ENCODE results near the gene NAA80.
"Not testable (repeated sequence)": the region's sequence is repeated elsewhere in the genome, so short reads cannot be mapped to it uniquely, and the experiment has no call there.

NAA80 gene

DNA sequence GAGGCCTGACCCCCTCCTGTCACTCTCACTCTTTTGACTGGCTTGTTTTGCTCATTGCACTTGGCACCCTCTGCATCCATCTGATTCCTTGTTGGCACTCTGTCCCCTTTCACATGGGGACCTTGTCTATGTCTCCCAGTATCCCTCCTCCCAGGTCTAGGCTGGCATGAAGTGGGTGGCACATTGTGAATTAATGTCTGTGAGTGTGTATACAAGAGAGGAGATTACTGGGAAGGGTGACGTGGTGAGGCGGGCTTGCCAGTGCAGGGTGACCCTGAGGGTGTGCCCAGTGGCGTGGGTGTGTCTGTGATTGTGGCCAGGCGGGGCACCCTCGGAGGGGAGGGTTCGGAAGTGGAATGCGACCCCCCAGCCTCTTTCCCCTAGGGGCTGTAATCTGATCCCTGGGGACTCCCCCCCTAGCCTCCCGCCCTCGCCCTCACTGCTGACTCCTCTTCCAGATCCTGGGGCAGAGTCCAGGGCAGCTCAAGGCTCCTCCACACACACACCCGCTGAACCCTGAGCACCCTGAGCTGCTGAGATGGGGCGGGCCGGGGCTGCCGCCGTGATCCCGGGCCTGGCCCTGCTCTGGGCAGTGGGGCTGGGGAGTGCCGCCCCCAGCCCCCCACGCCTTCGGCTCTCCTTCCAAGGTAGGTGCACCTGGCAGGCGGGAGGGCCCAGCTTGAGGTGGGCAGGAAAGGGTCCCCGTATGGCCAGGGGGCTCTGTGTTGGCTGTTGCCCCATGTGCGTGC, 30.3 kb downstream of the NAA80 start, which contains the start of gene SEMA3B:
TSS of gene SEMA3B (plus strand) at position 445 of the 749 bp plus-strand sequence. CDS start at position 539, 94 bp downstream.
- DNase-seq, result no peak

DNA sequence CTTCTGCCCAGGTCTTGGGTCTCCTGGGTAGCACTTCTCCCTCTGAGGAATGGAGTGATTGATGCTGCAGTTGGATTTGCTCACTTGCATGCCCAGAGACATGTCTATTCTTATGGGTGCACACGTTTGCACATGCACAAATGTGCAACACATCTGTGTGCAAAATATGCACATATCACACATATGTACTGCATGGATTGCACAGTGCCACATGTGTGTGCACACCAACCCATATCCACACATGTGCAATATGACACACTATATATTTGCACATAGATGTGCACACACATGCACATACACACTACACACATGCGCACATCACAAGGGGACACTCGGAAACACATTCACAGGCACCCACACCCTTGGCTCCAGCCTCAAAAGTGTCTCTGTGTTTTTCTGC, 30.9 kb downstream of the NAA80 start:
- no peak for DNase-seq

DNA sequence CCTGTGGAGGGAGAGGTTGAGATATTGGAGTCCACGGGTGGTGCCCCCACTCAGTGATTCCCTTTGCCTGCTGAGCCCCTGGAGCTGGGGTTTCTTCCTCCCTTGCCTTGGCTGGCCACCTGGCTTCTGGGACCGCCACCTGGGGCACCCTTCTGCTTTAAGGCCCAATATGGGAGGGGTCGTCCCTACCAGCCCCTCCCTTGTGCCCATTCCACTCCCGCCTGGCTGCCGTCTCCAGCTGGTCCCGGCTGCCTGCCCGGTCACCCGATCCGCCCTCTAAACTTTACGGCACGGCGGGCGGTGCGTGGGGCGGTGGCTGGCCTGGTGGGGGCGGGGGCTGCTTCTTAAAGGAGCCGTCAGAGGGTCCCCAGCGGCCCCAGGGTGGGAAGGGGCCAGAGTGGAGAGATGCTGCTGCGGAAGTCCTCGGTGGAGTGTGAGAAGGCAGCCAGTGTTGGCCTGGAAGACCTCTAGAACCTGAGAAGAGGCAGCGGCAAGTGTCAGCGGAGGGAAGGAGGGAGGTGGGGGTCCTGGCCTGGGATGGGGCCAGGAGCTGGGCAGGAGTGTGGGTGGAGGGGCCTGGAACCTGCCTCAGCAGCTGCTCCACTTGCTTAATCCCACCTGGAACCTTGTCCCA, 31.8 kb downstream of the NAA80 start:
- DNase-seq, result no peak

DNA sequence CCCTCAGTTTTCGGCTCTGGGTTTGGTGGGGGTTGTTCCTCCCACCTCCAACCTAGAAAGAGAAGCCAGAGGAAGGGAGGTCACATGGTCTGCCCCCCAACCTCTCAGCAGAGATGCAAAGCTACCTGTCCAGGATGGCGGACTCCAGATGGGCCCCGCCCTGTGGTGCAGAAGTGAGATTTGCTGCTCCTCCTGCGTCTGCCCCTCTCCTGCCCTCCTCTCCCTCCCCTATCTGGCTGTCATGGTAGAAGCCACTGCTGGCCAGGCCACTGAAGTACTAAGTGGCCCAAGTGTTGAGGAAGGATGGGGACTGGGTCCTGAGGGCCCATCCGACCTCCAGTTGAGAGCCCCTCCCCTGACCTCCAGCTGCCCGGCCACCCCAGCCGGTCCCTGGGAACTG, 32.4 kb downstream of the NAA80 start:
- no peak for DNase-seq

DNA sequence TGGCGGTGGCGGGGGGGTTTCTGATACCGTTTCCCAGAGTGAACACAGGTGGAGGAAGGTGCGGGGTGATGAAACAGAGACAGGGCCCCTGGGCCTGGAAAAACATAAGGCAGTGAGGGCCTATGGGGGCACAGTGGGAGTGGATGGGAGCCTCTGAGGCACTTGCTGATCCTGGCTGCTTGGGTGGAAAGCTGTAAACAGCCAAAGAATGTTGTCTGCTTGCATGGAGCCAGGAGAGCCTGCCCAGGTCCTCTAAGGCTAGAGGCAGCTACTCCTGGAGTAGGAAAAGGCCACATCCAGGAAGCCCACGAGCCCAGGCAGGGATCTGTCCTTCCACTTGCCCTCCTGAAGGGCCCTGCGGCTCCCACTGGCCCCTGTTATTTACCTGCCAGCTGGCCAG, 33.2 kb downstream of the NAA80 start:
- no peak for DNase-seq

DNA sequence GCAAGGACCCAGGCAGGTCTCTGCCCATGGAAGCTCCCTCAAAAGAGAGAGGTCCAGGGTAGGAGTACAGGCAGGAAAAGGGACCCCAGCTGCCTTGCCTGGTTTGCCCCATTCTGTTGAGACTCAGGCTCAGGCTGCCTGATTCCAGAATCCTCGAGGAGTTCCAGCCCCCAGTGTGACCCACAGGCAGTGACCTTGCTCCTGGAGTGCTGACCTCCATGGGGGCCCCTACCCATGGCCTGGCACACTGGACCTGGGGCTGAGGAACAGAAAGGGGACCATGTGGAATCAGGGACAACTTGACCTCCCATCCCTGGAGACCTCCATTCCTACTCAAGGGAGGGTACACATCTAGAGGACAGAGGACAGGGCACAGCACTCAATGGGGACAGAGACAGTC, 33.6 kb downstream of the NAA80 start:
- DNase-seq, result no peak

DNA sequence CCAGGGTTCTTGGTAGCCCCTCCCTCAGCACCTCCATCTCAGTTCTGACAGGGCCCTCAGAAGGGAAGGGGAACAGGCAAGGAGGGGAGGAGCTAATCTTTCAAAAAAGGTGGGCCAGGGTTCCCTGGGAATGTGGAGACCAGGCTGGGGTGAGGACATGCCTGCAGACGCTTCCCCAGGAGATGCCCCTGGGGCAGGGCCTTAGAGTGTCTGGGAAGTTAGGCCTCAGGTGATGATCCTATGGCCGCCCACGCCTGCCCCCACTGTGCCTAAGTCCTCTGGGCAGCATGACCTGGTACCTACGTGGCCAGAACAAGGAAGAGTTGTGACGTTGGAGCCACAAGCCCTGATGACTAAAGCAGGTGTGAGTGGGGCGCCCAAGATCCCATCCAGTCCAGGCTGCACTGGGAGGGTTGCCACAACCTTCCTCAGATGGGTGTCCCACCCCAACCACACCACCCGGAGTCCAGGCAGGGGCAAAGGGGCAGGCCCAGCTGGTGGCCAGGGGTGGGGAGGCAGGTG, 34.2 kb downstream of the NAA80 start:
- DNase-seq, result no peak

DNA sequence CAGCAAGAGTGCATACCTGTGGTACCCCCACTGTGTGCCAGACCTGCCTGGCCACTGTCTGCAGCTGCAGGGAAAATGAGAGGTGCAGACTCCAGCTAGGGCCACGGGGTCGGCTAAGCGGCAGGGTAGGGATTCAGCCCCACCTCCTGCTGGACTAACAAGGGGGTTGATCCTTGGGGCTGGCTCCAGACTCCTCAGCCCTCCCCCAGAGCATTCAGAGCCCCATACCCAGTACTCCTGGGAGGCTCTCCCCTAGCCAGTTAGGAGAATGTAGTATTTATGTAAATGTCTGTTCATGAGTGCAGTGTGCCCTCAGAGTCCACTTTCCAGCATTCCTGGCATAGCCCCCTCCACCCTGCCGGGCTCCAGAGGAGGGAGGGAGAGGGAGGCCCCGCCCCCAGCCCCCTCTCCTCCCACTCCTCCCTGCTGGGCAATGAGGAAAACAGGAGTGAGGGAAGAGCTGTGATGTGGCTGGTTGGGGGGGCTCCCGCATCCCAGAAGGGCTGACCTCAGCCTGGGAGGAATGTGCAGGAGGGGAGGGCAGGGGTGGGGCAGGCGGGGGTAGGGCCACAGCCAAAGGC, 34.7 kb downstream of the NAA80 start:
- DNase-seq, result peak; percentile 81

DNA sequence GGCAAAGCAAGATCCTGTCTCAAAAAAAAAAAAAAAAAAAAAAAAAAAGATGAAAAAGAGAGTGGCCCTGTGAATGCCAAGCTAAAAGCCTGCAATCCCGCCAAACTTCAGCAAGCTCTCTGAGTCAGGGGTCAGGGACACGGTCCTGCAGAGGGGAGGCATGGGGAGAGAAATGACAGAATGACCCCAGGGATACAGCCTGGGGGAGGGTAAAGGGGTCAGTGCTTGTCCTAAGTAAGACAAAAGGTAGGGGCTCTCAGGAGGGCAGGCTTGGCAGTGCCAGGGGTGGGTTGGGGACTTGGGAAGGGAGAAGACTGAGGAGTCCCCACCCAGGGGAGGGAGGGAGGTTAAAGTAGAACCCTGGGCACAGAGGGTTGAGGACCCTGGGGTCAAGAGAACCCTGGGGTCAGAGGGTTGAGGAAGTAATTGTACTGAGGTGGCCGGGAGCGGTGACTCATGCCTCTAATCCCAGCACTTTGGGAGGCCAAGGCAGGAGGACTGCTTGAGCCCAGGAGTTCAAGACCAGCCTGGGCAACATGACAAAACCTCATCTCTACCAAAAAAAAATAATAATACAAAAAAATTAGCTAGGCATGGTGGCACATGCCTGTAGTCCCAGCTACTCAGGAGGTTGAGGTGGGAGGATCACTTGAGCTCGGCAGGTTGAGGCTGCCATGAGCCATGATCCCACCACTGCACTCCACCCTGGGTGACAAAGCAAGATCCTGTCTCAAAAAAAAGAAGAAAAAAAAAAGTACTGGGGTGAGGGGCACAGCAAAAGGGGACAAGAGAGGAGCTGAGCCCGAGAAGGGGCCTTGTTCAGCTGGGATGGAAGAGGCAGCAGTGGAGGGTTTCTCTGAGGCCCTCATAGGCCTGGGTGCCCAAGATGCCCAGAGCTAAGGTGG, 35.5 kb downstream of the NAA80 start:
- no peak for DNase-seq

DNA sequence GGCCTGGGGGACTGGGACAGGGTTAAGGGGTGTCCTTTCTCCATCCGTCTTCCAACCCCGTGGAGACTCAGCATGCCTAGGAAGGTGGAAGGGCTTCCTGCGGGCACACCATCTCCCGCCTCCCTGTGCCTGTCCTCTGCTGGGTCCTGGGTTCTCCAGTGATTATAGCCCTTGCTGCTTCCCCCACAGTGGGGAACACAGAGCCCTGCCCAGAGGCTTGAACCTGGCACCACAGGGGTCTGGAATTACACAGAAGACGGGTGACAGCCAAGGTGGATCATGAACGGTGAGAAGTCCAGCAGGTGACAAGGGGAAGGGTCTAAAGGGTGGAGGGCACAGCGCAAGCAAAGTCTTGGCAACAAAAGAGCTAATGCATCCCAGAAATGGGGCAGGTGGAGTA, 36.4 kb downstream of the NAA80 start:
- DNase-seq, result no peak

DNA sequence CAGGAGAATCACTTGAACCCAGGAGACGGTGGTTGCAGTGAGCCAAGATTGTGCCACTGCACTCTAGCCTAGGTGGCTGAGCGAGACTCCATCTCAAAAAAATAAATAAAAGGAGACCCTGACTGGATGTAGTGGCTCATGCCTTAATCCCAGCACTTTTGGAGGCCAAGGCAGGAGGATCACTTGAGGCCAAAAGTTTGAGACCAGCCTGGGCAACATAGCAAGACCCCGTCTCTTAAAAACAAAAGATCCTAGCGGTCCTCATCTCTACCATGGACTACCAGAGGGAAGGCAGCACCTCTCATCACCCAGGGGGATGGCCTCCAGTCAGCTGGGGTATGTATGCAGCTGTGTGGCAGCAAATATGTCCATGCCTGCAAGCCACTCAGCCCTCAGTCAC, 37.0 kb downstream of the NAA80 start:
- not testable (repeated sequence) for DNase-seq

DNA sequence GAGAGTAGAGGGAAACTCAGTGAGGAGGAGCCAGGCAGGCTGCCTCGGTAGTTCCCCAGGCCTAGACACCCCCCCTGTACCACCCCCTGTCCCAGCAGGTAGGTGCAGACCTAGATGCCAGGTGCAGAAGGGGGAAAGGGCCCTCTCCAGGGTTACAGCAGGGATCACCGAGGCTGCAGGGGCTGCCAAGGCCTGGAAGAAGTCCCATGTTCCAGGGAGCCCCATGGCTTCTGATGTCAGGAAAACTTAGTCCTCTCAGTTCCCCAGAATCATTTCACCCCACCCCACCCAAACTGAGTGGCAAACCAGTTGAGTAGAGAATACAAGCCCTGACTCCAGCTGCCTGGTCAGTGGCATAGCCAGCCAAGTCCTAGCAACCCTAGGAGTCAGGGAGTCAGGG, 37.7 kb downstream of the NAA80 start:
- DNase-seq, result no peak

DNA sequence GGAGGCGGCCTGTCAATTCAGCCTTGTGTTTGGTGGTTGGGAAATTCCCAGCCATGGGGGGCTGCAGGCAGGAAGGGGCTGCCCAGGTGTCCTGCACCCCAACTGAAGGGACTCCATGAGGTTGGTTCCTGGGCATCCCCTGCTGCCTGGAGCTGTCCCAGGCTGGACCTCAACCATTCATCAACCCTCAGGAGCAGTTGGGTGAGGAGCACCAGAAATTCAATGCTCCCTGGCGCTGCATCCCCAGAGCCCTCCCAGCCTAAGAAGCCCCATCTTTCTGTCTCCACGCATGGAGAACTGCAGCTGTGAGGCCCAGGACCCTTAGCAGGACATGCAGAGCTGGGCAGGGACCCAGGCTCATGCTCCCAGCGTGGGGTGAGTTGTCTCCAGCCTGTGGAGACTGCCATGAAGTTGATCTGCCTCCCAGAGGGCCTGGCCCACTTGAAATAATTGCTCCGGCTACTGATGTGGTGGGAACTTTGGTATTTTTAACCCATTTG, 38.2 kb downstream of the NAA80 start:
- no peak for DNase-seq

DNA sequence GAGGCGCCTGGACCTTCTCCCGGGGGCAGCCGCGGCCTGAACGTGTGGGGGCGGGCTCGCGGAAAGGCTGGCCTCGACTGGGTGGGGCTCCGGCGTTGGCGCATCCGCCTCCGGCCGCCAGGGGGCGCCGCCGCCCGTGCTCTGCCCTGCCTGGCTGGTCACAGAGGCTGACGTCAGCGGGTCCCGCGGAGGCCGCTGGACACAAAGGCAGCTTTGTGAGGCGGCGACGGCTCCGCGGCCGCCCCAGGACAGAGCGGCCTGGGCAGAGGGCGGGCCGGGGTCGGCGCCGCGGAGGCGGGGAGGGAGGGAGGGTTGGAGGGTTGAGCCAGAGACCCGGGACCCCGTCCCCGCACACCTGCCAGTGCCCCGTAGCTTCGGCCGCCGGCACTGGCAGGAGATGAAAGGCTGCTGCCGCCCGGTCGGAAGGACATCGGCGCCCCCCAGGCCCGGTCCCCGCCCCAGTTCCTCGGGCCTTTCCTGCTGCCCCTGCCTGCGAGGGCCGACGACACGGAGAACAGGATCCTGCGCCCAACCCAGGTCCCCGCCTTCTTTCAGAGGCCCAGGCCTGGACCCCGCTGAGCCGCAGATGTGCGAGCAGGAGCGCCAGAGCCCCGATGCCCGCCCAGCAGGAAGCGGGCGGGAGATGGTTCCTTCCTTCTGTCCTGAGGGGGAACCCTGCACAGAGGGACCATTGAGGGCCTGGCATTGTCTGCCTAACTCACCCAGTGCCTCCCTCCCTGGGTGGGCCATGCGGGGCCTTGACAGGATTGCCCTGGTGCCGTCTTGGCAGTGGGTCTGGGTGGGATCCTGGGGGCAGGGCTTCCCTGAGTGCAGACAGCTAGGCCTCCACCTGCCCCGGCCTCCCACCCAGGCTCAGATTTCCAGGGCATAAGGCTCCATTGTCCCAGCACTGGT, 38.9 kb downstream of the NAA80 start:
- DNase-seq, result peak; percentile 49

DNA sequence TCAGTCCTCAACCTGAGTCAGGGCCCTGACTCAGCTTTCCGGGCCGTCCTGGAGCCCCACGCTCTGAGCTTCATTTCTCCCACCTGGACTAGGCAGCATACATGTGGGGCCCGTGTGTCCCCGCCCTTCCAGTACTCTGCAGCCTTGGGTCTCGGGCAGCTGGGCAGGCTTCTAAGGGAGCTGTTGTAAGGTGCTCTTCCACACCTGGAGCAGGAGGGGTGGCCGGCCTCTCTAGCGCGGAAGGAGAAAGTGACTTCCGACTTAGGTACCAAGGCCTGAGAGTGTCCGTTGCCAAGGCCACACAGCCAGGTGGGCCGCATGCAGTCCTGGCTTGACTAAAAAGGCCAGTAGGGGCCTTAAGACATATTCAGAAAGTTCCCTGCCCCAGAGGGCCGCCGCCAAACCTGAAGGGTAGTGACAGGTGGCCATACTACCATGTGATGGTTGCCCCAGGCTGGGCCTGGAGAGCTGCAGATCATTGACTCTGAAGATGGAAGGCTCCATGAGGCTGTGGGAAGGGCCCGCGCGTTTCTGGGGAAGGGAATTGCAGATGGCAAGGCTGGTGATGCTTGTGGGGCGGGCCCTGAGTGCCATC, 39.7 kb downstream of the NAA80 start:
- no peak for DNase-seq

DNA sequence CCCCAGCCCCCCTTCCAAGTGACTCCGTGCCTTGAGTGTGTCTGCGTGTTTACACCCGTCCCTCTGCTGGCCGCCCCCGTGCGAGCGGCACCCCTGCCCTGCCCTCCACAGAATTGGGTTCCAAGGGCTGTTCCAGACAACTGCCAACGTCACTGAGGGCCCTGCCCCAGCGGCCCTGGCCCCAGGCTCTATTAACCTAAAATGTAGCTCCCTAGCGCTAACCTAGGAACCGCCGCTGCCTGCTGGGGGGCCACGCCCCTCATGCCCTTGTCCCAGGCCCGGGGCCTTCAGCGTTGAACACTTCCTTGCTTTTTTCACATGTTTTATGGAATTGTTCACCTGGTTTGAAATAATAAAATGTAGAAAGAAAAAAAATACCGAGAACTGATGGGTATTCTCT, 40.2 kb downstream of the NAA80 start:
- no peak for DNase-seq

DNA sequence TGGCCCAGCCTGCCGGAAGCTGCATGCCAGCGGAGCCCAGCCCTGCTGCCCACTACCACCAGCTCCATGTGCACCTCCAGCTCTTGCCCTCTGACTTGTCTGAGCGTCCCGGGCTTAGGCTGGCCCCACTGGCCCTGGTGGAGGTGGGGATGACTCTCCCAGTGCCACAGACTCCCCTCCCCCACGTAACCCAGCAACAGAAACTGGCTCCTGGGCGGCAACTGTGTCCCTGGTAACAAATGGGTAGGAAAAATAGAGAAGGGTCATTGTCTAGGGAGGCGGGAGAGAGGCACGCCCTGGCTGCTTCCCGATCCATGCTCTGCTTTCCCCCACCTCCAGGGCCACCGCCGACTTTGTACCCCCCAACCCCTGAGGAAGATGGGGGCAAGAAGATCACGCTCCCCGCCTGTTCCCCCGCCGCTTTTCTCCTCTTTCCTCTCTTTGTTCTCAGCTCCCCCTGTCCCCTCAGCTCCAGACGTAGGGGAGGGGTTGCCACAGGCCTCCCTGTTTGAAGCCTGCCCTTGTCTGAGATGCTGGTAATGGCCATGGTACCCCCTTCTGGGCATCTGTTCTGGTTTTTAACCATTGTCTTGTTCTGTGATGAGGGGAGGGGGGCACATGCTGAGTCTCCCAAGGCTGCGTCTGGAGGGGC, 41.0 kb downstream of the NAA80 start:
- peak; percentile 61 for DNase-seq

DNA sequence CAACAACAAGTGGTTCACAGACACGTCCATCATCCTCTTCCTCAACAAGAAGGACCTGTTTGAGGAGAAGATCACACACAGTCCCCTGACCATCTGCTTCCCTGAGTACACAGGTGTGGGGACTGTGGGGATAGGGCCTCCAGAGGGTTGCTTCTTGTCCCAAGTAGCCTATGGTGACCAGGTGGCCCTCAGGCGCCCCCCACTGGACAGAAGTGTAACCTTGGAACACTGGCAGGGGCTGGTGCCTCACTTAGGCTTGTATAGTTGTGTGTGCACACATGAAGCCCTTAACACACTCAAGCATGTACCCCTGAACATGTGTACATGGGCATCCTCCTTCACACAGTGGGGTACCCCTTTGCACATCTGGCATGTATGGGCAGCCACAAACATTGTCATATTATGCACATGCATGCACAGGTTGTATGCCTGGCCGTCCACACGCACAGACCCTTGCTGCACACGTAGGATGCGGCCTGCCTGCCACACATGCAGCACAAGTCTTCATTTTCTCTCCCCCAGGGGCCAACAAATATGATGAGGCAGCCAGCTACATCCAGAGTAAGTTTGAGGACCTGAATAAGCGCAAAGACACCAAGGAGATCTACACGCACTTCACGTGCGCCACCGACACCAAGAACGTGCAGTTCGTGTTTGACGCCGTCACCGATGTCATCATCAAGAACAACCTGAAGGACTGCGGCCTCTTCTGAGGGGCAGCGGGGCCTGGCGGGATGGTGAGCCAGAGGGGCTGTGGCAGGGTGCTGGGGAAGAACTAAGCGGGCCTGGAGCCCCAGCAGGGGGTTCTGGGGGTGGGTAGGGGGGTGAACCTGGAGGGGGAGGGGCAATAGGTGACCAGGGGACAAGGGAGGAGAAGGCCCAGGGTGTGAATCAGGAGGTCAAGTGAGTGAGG, 42.0 kb downstream of the NAA80 start:
- DNase-seq, result no peak

DNA sequence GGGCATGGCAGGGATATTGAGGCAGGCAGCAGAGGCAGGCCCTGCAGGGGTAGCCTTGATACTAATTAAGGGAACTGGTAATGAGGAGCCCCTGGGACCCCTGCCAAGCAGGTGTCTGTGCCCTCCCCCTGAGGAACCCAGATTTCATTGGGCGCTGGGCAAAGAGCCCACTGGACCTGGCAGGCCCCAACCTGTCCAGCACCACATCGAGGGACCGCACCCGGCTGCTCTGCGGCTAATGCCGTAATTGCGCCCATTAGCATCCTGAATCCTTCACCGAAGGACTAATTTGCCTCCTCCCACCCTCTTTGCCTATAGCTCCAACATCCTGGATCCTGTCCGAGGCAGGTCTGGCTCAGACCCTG, 44.0 kb downstream of the NAA80 start:
- no peak for DNase-seq
